Type B pancreatic cell (in vitro differentiated cells): ENCODE measurements around the gene SLC49A4. TPM values are rescaled to one million over a fixed set of nuclear protein-coding genes. Genes with fewer than 3 reads are reported as not detected.

Experiments
- DNase-seq: peaks from one replicate; pipeline ENCODE4 v3.0.0; 2021; ENCODE audit warnings: mixed read lengths; ENCODE audit not compliant: unreplicated experiment; ENCODE audit errors: extremely low spot score
- H3K27ac Mint-ChIP-seq: 2 replicates; pipeline ENCODE4 v1.8.0; 2021; ENCODE audit warnings: mild to moderate bottlenecking, mixed read lengths
- H3K27me3 Mint-ChIP-seq: 2 replicates; pipeline ENCODE4 v1.8.0; 2021; ENCODE audit warnings: mixed read lengths
- H3K36me3 Mint-ChIP-seq: 2 replicates; pipeline ENCODE4 v1.8.0; 2021; ENCODE audit warnings: mixed read lengths
- H3K4me1 Mint-ChIP-seq: one replicate; pipeline ENCODE4 v1.8.0; 2021; ENCODE audit warnings: mixed read lengths; ENCODE audit not compliant: unreplicated experiment
- H3K4me3 Mint-ChIP-seq: 2 replicates; pipeline ENCODE4 v1.8.0; 2021; ENCODE audit warnings: mild to moderate bottlenecking, mixed read lengths
- H3K9me3 Mint-ChIP-seq: 2 replicates; pipeline ENCODE4 v1.8.0; 2021; ENCODE audit warnings: mixed read lengths
- CTCF ChIP-seq: fragments of 200-600 bp; sonication (generic); conservative IDR thresholded peaks from 2 replicates; pipeline ENCODE4 v1.5.0; 2021; ENCODE audit warnings: antibody characterized with exemption, mild to moderate bottlenecking
- total RNA-seq: library from RNA; stranded (reverse); gene quantifications from 2 replicates; pipeline ENCODE4 v1.2.1, GENCODE V29; 2021; ENCODE audit warnings: low replicate concordance

Gene SLC49A4
- total RNA-seq, 1 donor from 2014 or later, result 19.4 TPM

GRCh38 chr3:122789585-122790273 is 5.1 kb upstream of the SLC49A4 start:
- peaks cover 6% of the 10 kb centered on the region for H3K36me3 Mint-ChIP-seq
- no peak for TF ChIP-seq CTCF
- no peaks in the 10 kb centered on the region for H3K27me3 Mint-ChIP-seq
- H3K4me3 Mint-ChIP-seq, result no peak overlapping the region
- H3K27ac Mint-ChIP-seq, result no peak overlapping the region
- DNase-seq, result no peak
- no peaks in the 10 kb centered on the region for H3K9me3 Mint-ChIP-seq
- H3K4me1 Mint-ChIP-seq, result peaks cover 12% of the 10 kb centered on the region

GRCh38 chr3:122793568-122794416 is 1.1 kb upstream of the SLC49A4 start, which contains the start of gene HSPBAP1:
TSS of gene HSPBAP1 (minus strand) at chr3:122793831. CDS start at chr3:122793680, 151 bp downstream.
- no peak for TF ChIP-seq CTCF
- H3K27me3 Mint-ChIP-seq, result no peaks in the 10 kb centered on the region
- peaks cover 12% of the 10 kb centered on the region for H3K36me3 Mint-ChIP-seq
- peak within 1 kb of the TSS; percentile 97 for H3K27ac Mint-ChIP-seq
- no peak within 1 kb of the TSS for H3K4me3 Mint-ChIP-seq
- peaks cover 29% of the 10 kb centered on the region for H3K4me1 Mint-ChIP-seq
- DNase-seq, result peak; percentile 92
- H3K9me3 Mint-ChIP-seq, result no peaks in the 10 kb centered on the region

- DNase-seq, result no peak
- peaks cover 12% of the 10 kb centered on the region for H3K36me3 Mint-ChIP-seq
- no peak overlapping the region for H3K4me3 Mint-ChIP-seq
- no peak for TF ChIP-seq CTCF
- peak overlapping the region; percentile 97 for H3K27ac Mint-ChIP-seq
- H3K4me1 Mint-ChIP-seq, result peaks cover 29% of the 10 kb centered on the region
- H3K27me3 Mint-ChIP-seq, result no peaks in the 10 kb centered on the region
- no peaks in the 10 kb centered on the region for H3K9me3 Mint-ChIP-seq
These were observed 438 bp upstream of the SLC49A4 start for GRCh38 chr3:122794483-122794778.

- H3K4me3 Mint-ChIP-seq, result peak overlapping the region; percentile 84
- H3K27me3 Mint-ChIP-seq, result no peaks in the 10 kb centered on the region
- peaks cover 29% of the 10 kb centered on the region for H3K4me1 Mint-ChIP-seq
- no peak for TF ChIP-seq CTCF
- no peaks in the 10 kb centered on the region for H3K9me3 Mint-ChIP-seq
- peak overlapping the region; percentile 64 for H3K27ac Mint-ChIP-seq
- peaks cover 12% of the 10 kb centered on the region for H3K36me3 Mint-ChIP-seq
- DNase-seq, result no peak
These were observed 866 bp downstream of the SLC49A4 start for GRCh38 chr3:122795674-122796195.

GRCh38 chr3:122797291-122797690 is 2.4 kb downstream of the SLC49A4 start:
- no peaks in the 10 kb centered on the region for H3K9me3 Mint-ChIP-seq
- DNase-seq, result no peak
- TF ChIP-seq CTCF, result no peak
- H3K36me3 Mint-ChIP-seq, result peaks cover 16% of the 10 kb centered on the region
- H3K4me1 Mint-ChIP-seq, result peaks cover 29% of the 10 kb centered on the region
- H3K4me3 Mint-ChIP-seq, result peak overlapping the region; percentile 65
- peak overlapping the region; percentile 80 for H3K27ac Mint-ChIP-seq
- no peaks in the 10 kb centered on the region for H3K27me3 Mint-ChIP-seq
